Coronary artery (tissue), 2 donors: ENCODE data around the gene FGB.

Experiments used
- DNase-seq: peaks from one replicate; pipeline ENCODE4 v3.0.0-alpha.2; 2017; ENCODE audit warnings: low spot score
- H3K27ac ChIP-seq, 2 donors: fragments of 200-600 bp; sonication (generic); one replicate each; pipeline ENCODE4 v1.5.1; 2016 to 2019
- H3K4me3 ChIP-seq: fragments of 200-600 bp; sonication (generic); 2 replicates; pipeline ENCODE4 v1.5.1; 2016; ENCODE audit warnings: mild to moderate bottlenecking, moderate library complexity
- TF ChIP-seq, protein P1 (sequence below): fragments of 200-600 bp; sonication (generic); IDR thresholded peaks from one replicate; pipeline ENCODE4 v1.5.1; 2019; ENCODE audit warnings: antibody characterized with exemption

FGB gene

DNA sequence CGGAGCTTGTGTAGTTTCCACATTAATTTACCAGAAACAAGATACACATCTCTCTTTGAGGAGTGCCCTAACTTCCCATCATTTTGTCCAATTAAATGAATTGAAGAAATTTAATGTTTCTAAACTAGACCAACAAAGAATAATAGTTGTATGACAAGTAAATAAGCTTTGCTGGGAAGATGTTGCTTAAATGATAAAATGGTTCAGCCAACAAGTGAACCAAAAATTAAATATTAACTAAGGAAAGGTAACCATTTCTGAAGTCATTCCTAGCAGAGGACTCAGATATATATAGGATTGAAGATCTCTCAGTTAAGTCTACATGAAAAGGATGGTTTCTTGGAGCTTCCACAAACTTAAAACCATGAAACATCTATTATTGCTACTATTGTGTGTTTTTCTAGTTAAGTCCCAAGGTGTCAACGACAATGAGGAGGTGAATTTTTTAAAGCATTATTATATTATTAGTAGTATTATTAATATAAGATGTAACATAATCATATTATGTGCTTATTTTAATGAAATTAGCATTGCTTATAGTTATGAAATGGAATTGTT is at the start of gene FGB:
TSS of gene FGB (plus strand) at position 315 of the 558 bp plus-strand sequence. CDS start at position 323, 8 bp downstream.
- H3K4me3 ChIP-seq: no peak within 1 kb of the TSS
- H3K27ac ChIP-seq: no peak within 1 kb of the TSS
- TF ChIP-seq, protein P1, sequence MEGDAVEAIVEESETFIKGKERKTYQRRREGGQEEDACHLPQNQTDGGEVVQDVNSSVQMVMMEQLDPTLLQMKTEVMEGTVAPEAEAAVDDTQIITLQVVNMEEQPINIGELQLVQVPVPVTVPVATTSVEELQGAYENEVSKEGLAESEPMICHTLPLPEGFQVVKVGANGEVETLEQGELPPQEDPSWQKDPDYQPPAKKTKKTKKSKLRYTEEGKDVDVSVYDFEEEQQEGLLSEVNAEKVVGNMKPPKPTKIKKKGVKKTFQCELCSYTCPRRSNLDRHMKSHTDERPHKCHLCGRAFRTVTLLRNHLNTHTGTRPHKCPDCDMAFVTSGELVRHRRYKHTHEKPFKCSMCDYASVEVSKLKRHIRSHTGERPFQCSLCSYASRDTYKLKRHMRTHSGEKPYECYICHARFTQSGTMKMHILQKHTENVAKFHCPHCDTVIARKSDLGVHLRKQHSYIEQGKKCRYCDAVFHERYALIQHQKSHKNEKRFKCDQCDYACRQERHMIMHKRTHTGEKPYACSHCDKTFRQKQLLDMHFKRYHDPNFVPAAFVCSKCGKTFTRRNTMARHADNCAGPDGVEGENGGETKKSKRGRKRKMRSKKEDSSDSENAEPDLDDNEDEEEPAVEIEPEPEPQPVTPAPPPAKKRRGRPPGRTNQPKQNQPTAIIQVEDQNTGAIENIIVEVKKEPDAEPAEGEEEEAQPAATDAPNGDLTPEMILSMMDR: no peak
- no peak for DNase-seq

DNA sequence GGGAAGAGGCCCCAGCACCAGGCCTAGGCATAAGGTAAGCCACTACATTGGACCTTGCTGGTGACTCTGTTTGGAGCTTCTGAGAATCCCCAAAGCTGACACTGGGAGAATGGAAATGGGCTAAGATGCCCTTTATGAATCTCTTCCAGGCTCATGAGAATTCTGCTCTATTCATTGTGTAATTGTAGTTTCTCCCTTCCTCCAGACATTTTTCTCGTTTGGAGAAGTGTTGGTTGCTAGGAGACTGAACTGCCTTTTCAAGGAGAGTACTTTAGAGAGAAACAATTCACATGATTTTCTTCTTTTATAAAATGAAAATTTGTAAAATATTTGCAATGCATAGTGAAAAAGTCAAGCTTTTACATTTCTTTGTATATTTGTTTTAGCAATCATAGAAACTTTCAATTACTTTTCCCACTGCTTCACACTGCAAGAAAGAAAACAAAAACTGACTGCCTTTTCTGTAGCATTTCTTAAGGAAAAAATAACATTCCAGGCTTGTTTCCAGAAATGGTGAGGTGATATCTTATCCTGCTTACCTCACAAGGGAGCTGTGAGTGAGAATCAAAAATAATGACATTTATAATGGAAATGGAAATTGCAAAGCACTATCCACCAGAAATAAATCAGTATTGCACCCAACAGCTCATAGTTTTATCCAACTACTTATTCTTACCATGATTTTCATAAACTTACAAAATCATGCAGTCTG is 46.3 kb upstream of the FGB start:
- TF ChIP-seq, protein P1: no peak
- no peak overlapping the region for H3K27ac ChIP-seq
- DNase-seq: no peak

DNA sequence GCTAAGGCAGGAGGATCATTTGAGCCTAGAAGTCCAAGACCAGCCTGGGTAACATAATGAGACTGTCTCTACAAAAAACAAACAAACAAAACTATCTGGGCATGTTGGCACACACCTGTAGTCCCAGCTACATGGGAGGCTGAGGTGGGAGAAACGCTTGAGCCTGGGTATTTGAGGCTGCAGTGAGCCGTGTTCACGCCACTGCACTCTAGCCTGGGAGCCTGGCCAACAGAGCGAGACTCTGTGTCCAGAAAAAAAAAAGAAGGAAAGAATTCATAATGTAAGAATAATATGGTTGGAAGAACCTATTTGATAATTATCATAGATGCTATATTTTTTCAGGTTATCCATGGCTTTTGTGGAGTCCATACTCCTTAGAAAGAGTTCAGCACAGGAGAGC is 45.2 kb upstream of the FGB start:
- no peak overlapping the region for H3K4me3 ChIP-seq
- no peak overlapping the region for H3K27ac ChIP-seq
- DNase-seq: no peak
- TF ChIP-seq, protein P1: no peak

More for the DNA sequence above, 46.3 kb upstream of the FGB start:
- no peak overlapping the region for H3K4me3 ChIP-seq

DNA sequence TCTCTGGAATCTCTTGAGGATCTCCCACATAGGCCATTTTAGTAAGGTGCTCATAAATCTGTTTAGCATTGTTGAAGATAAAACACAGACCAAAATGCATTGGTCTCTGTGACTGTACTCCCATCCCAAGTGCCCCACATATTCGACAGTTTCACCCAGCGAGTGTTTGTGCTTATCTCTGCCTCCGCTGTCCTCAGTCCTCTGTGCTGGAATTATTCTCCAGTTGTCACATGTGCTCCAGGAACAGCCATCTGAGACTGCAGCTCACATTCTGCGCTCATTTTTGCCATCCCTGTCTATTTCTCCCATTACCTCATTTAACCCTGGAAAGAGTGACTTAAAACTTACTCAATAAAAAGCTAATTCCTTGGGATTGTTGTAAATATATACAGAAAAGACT is 43.6 kb upstream of the FGB start:
- DNase-seq: no peak
- no peak overlapping the region for H3K4me3 ChIP-seq
- H3K27ac ChIP-seq: no peak overlapping the region
- TF ChIP-seq, protein P1: no peak

DNA sequence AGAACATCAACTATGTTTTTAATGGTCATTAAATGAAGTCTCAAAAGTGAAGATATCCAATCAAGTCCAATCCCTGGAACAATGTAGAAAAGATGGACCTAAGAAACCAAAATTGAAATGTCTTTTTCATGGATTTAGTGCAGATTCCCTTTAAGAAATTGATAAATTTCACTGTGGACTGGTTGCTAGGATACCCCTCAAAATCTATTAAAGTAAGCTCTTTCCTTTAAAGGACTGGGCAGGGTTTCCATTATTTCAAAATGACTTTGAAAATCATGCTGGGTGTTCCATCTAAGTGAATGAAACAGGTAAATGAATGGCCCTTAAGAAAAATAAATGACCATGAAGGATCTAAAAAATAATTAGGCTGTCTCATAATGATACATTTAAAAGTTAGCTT is 41.2 kb upstream of the FGB start:
- TF ChIP-seq, protein P1: no peak
- Histone ChIP-seq H3K4me3 (no peak overlapping the region), H3K27ac (no peak overlapping the region)
- DNase-seq: no peak

DNA sequence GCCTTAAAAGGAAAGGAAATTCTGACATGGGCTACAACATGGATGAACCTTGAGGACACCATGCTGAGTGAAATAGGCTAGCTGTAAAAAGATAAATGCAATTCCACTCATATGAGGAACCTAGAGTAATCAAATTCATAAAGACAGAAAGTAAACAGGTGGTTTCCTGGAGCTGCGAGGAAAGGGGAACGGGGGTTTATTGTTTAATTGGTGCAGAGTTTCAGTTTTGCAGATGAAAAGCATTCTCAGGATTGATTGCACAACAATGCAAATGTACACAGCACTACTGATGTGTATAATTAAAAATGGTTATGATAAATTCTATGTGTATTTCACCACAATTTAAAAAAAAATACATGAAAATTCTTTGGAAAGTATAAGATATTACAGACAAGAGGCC is 36.7 kb upstream of the FGB start:
- TF ChIP-seq, protein P1: no peak
- no peak overlapping the region for H3K4me3 ChIP-seq
- DNase-seq: no peak
- H3K27ac ChIP-seq: no peak overlapping the region

DNA sequence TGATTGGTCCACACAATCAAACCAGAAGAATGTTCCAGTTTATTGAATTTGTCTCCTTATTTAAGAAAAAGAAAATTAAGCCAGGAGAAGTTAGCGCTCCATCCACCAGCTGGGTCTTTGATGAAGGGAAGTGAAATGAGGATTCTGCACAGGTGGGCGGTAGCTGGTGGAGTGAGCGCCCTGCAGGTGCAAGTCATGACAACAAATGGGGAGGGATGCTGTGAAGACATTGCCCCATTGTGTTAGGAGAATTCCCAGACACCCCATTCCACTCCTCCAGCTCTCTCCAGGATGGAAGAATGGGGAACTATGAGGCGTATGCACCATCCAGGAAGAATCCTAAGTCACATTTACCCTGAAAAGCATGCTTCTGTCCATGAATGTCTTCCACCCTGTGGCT is 35.5 kb upstream of the FGB start:
- no peak overlapping the region for H3K4me3 ChIP-seq
- TF ChIP-seq, protein P1: no peak
- no peak for DNase-seq
- H3K27ac ChIP-seq: no peak overlapping the region
